Mammary epithelial cell (primary cell): ENCODE data around the gene UTP3.

Experiments used
- EZH2 ChIP-seq: IDR thresholded peaks from 2 replicates; pipeline ENCODE4 v1.6.1; 2012; ENCODE audit warnings: low read length, inconsistent platforms, borderline replicate concordance
- TF ChIP-seq, protein P1 (sequence below), 2 donors: IDR thresholded peaks in 1 of 2; conservative IDR thresholded peaks in 1 of 2; 2 replicates each; pipeline ENCODE4 v1.5.1; 2011 to 2012; ENCODE audit warnings: inconsistent platforms in 2 of 2, low read length in 2 of 2, mild to moderate bottlenecking in 2 of 2, control low read depth in 1 of 2, low read depth in 1 of 2; ENCODE audit not compliant: insufficient read depth in 1 of 2; ENCODE audit errors: extremely low read depth in 1 of 2

GRCh38 chr4:70678383-70678999 is 9.8 kb upstream of the UTP3 start:
- TF ChIP-seq, protein P1, sequence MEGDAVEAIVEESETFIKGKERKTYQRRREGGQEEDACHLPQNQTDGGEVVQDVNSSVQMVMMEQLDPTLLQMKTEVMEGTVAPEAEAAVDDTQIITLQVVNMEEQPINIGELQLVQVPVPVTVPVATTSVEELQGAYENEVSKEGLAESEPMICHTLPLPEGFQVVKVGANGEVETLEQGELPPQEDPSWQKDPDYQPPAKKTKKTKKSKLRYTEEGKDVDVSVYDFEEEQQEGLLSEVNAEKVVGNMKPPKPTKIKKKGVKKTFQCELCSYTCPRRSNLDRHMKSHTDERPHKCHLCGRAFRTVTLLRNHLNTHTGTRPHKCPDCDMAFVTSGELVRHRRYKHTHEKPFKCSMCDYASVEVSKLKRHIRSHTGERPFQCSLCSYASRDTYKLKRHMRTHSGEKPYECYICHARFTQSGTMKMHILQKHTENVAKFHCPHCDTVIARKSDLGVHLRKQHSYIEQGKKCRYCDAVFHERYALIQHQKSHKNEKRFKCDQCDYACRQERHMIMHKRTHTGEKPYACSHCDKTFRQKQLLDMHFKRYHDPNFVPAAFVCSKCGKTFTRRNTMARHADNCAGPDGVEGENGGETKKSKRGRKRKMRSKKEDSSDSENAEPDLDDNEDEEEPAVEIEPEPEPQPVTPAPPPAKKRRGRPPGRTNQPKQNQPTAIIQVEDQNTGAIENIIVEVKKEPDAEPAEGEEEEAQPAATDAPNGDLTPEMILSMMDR (conservative IDR thresholded peaks at IDR 0.05 in 1 of 2, IDR thresholded peaks at IDR 0.05 in 1 of 2; ENCODE audit: extremely low read depth in 1 of 2, insufficient read depth in 1 of 2, low read depth in 1 of 2, low read length in 2 of 2) = no peak
- TF ChIP-seq EZH2 = no peak
